Caco-2 (cell line): ENCODE measurements around the gene AP2A2. TPM values are rescaled to one million over a fixed set of nuclear protein-coding genes. Genes with fewer than 3 reads are reported as not detected.

Source experiments
- BruUV-seq: library from RNA; stranded (reverse); fragments of 400-500 nt; replicated peaks from 2 replicates; lab custom pipeline; 2021; lab: Mats Ljungman, UMichigan
- CTCF ChIA-PET: fragments of 300-600 bp; sonication (Branson Sonifier 250); formaldehyde crosslinking; loops from one replicate; lab custom pipeline; 2022; ENCODE audit warnings: antibody characterized with exemption; lab: Charles Lee
- POLR2A ChIA-PET: fragments of 300-600 bp; sonication (Branson Sonifier 250); formaldehyde crosslinking; loops from one replicate; lab custom pipeline; 2022; ENCODE audit warnings: antibody characterized with exemption; lab: Charles Lee
- DNase-seq, 2 experiments: peaks; one replicate each; pipeline versions ENCODE4 v3.0.0 to v3.0.0-alpha.2; 2020 to 2022
- H3K27me3 ChIP-seq: replicated peaks from 2 replicates; pipeline ENCODE4 v1.6.0; 2011; ENCODE audit warnings: low read length; ENCODE audit not compliant: control insufficient read depth, insufficient read depth
- H3K36me3 ChIP-seq: 2 replicates; pipeline ENCODE4 v1.5.1; 2011; ENCODE audit warnings: low read length; ENCODE audit not compliant: control insufficient read depth, insufficient read depth
- H3K4me1 ChIP-seq: fragments of 250-450 bp; sonication (Bioruptor Pico); 2 replicates; pipeline ENCODE4 v1.5.1; 2020; ENCODE audit warnings: mild to moderate bottlenecking
- H3K4me3 ChIP-seq: 2 replicates; pipeline ENCODE4 v1.5.1; 2011; ENCODE audit warnings: low read depth, mild to moderate bottlenecking, control low read depth, low read length
- H3K9me3 ChIP-seq: fragments of 250-450 bp; sonication (Bioruptor Pico); 2 replicates; pipeline ENCODE4 v1.5.1; 2020; ENCODE audit warnings: mild to moderate bottlenecking, moderate library complexity
- H3K27ac Mint-ChIP-seq: one replicate; pipeline ENCODE4 v1.8.0; 2022; ENCODE audit warnings: mixed read lengths; ENCODE audit not compliant: unreplicated experiment
- H3K27me3 Mint-ChIP-seq: one replicate; pipeline ENCODE4 v1.8.0; 2022; ENCODE audit warnings: mixed read lengths; ENCODE audit not compliant: insufficient read depth, unreplicated experiment
- H3K36me3 Mint-ChIP-seq: one replicate; pipeline ENCODE4 v1.8.0; 2022; ENCODE audit warnings: mild to moderate bottlenecking, mixed read lengths; ENCODE audit not compliant: insufficient read depth, unreplicated experiment
- H3K4me1 Mint-ChIP-seq: one replicate; pipeline ENCODE4 v1.8.0; 2022; ENCODE audit warnings: low read depth, mixed read lengths; ENCODE audit not compliant: unreplicated experiment
- H3K4me3 Mint-ChIP-seq: one replicate; pipeline ENCODE4 v1.8.0; 2022; ENCODE audit warnings: mild to moderate bottlenecking, moderate library complexity, mixed read lengths; ENCODE audit not compliant: unreplicated experiment
- H3K9me3 Mint-ChIP-seq: one replicate; pipeline ENCODE4 v1.8.0; 2022; ENCODE audit warnings: mixed read lengths; ENCODE audit not compliant: unreplicated experiment
- CTCF ChIP-seq, 2 experiments: fragments of 200-600 bp in 1 of 2; IDR thresholded peaks; 1 replicate in 1 of 2; 2 replicates in 1 of 2; pipeline versions ENCODE4 v1.5.1 to v1.8.0; 2011 to 2022; ENCODE audit warnings: antibody characterized with exemption in 1 of 2, control low read depth in 1 of 2, inconsistent platforms in 1 of 2, low read depth in 1 of 2, low read length in 1 of 2, mild to moderate bottlenecking in 1 of 2, moderate library complexity in 1 of 2; ENCODE audit not compliant: insufficient read depth in 1 of 2, severe bottlenecking in 1 of 2, unreplicated experiment in 1 of 2
- intact Hi-C: fragments of 100-400 bp; cut with micrococcal nuclease; formaldehyde crosslinking; loops from one replicate; pipeline ENCODE4 v1.10.0; 2022; ENCODE audit not compliant: unreplicated experiment
- total RNA-seq: library from RNA; stranded (reverse); gene quantifications from 2 replicates; pipeline ENCODE4 v1.2.3, GENCODE V29; 2022

AP2A2 gene
- total RNA-seq, 1 experiment from 2014 or later: 130 TPM

- Mint-ChIP-seq H3K9me3 (no peaks in the 10 kb centered on the region), H3K27me3 (no peaks in the 10 kb centered on the region), H3K36me3 (peaks cover 7% of the 10 kb centered on the region), H3K4me1 (no peaks in the 10 kb centered on the region), H3K4me3 (no peak overlapping the region), H3K27ac (no peak overlapping the region)
- Histone ChIP-seq H3K4me3 (no peak overlapping the region), H3K27me3 (no peaks in the 10 kb centered on the region), H3K4me1 (no peaks in the 10 kb centered on the region), H3K9me3 (no peaks in the 10 kb centered on the region), H3K36me3 (no peaks in the 10 kb centered on the region)
- no TSS peak for BruUV-seq
- POLR2A ChIA-PET: no interaction called here
- CTCF ChIA-PET: no interaction called here
- DNase-seq: no peak
- no peak for TF ChIP-seq CTCF (IDR thresholded peaks at IDR 0.05; ENCODE audit: insufficient read depth in 1 of 2, low read depth in 1 of 2, low read length in 1 of 2, severe bottlenecking in 1 of 2, unreplicated experiment in 1 of 2)
- intact Hi-C loops: no loop called here
Measured at GRCh38 chr11:1023811-1024596, 98.3 kb downstream of the AP2A2 start.

GRCh38 chr11:1024597-1025409 is 99.1 kb downstream of the AP2A2 start:
- Histone ChIP-seq H3K27me3 (no peaks in the 10 kb centered on the region), H3K4me1 (no peaks in the 10 kb centered on the region), H3K36me3 (no peaks in the 10 kb centered on the region), H3K9me3 (no peaks in the 10 kb centered on the region), H3K4me3 (no peak overlapping the region)
- ChIA-PET CTCF (no interaction called here), POLR2A (no interaction called here)
- BruUV-seq: no TSS peak
- H3K4me3 Mint-ChIP-seq: no peak overlapping the region
- no peaks in the 10 kb centered on the region for H3K9me3 Mint-ChIP-seq
- H3K27me3 Mint-ChIP-seq: no peaks in the 10 kb centered on the region
- H3K36me3 Mint-ChIP-seq: peaks cover 7% of the 10 kb centered on the region
- no peak overlapping the region for H3K27ac Mint-ChIP-seq
- no peak for TF ChIP-seq CTCF (IDR thresholded peaks at IDR 0.05; ENCODE audit: insufficient read depth in 1 of 2, low read depth in 1 of 2, low read length in 1 of 2, severe bottlenecking in 1 of 2, unreplicated experiment in 1 of 2)
- no peaks in the 10 kb centered on the region for H3K4me1 Mint-ChIP-seq
- no peak for DNase-seq
- intact Hi-C loops: no loop called here

GRCh38 chr11:1025410-1026162 is 99.9 kb downstream of the AP2A2 start:
- ChIA-PET CTCF (interaction anchor here (0.6 kb wide), 3 partner anchors 13 to 345 kb away, joined by 3 to 4 read pairs (median 3); no protein-coding TSS in a partner anchor), POLR2A (no interaction called here)
- no peak for TF ChIP-seq CTCF (IDR thresholded peaks at IDR 0.05; ENCODE audit: insufficient read depth in 1 of 2, low read depth in 1 of 2, low read length in 1 of 2, severe bottlenecking in 1 of 2, unreplicated experiment in 1 of 2)
- Histone ChIP-seq H3K4me3 (no peak overlapping the region), H3K27me3 (no peaks in the 10 kb centered on the region), H3K36me3 (no peaks in the 10 kb centered on the region), H3K4me1 (no peaks in the 10 kb centered on the region), H3K9me3 (no peaks in the 10 kb centered on the region)
- H3K36me3 Mint-ChIP-seq: peaks cover 7% of the 10 kb centered on the region
- no peaks in the 10 kb centered on the region for H3K4me1 Mint-ChIP-seq
- DNase-seq: no peak
- intact Hi-C loops: no loop called here
- no TSS peak for BruUV-seq
- H3K27ac Mint-ChIP-seq: no peak overlapping the region
- H3K9me3 Mint-ChIP-seq: no peaks in the 10 kb centered on the region
- no peak overlapping the region for H3K4me3 Mint-ChIP-seq
- H3K27me3 Mint-ChIP-seq: no peaks in the 10 kb centered on the region
